Transverse colon (tissue), 4 donors: ENCODE results near the gene KPNA6.
"Not testable (repeated sequence)": the region's sequence is repeated elsewhere in the genome, so short reads cannot be mapped to it uniquely, and the experiment has no call there.

ENCODE experiments used
- CTCF ChIP-seq, 5 experiments: fragments of 200-600 bp in 3 of 5; fragments of 450-650 bp in 2 of 5; sonication (generic) in 3 of 5; IDR thresholded peaks; 1 replicate in 2 of 5; 2 replicates in 3 of 5; pipeline ENCODE4 v1.5.1; 2016 to 2017; ENCODE audit warnings: antibody characterized with exemption in 5 of 5, inconsistent platforms in 3 of 5, mild to moderate bottlenecking in 2 of 5, moderate library complexity in 1 of 5
- EP300 ChIP-seq: sonication (generic); formaldehyde crosslinking; IDR thresholded peaks from one replicate; pipeline ENCODE4 v1.6.1; 2017; ENCODE audit warnings: antibody characterized with exemption, low read depth
- POLR2A ChIP-seq: fragments of 450-650 bp; IDR thresholded peaks from one replicate; pipeline ENCODE4 v1.6.1; 2016; ENCODE audit warnings: antibody characterized with exemption, mild to moderate bottlenecking, moderate library complexity
- POLR2AphosphoS5 ChIP-seq, 3 donors: sonication (generic); formaldehyde crosslinking; IDR thresholded peaks; one replicate each; pipeline ENCODE4 v1.6.1; 2016; ENCODE audit warnings: antibody characterized with exemption in 3 of 3

- not testable (repeated sequence) for TF ChIP-seq POLR2A; POLR2AphosphoS5 (IDR thresholded peaks at IDR 0.05); CTCF (IDR thresholded peaks at IDR 0.05); EP300
Measured at GRCh38 chr1:32123361-32123760, 15.5 kb downstream of the KPNA6 start.
